ENCODE results near the gene CPVL. TPM values are rescaled to one million over a fixed set of nuclear protein-coding genes. Genes with fewer than 3 reads are reported as not detected.

Gene CPVL
- total RNA-seq, 2 donors from 2014 or later, result 4.0 to 17.9 TPM

GRCh38 chr7:28957751-28958234, 188.5 kb downstream of the CPVL start:
- Histone ChIP-seq H3K4me3 (no peak overlapping the region), H3K36me3 (replicated peaks in 1 of 2; ENCODE audit: insufficient read depth in 1 of 2, low read depth in 2 of 2) (no peaks in the 10 kb centered on the region), H3K9me3 (no peaks in the 10 kb centered on the region), H3K4me1 (peaks cover 28% of the 10 kb centered on the region), H3K27me3 (no peaks in the 10 kb centered on the region), H3K27ac (peak overlapping the region in 1 of 4 donors; percentile 22)
- DNase-seq, result peak in 1 of 4 donors; percentile 21
- ATAC-seq, result no peak
- intact Hi-C loops (cut with DNase I), result no loop called here
- WGBS, 2 donors, result 7% methylated on average over 47 of the region's 47 CpGs; no CpG with 5 or more reads in 1 of the 2 donors
- TF ChIP-seq CTCF (IDR thresholded peaks at IDR 0.05) (no peak), POLR2A (IDR thresholded peaks at IDR 0.05) (no peak)

- intact Hi-C loops (cut with DNase I), result no loop called here
- Histone ChIP-seq H3K27me3 (no peaks in the 10 kb centered on the region), H3K4me3 (no peak overlapping the region), H3K27ac (peak overlapping the region in 2 of 4 donors; percentile 29 to 35), H3K9me3 (no peaks in the 10 kb centered on the region), H3K36me3 (replicated peaks in 1 of 2; ENCODE audit: insufficient read depth in 1 of 2, low read depth in 2 of 2) (no peaks in the 10 kb centered on the region), H3K4me1 (peaks cover 28% of the 10 kb centered on the region)
- ATAC-seq (peak; percentile 19), DNase-seq (peak in 3 of 4 donors; percentile 12 to 58 (median 17))
- no peak for TF ChIP-seq POLR2A (IDR thresholded peaks at IDR 0.05)
- TF ChIP-seq CTCF (IDR thresholded peaks at IDR 0.05), result no peak
- WGBS, 2 donors, result 5 to 16% methylated on average over 27 to 59 of the region's 59 CpGs
These were observed 189.1 kb downstream of the CPVL start for GRCh38 chr7:28957064-28957750.

- H3K36me3 ChIP-seq (replicated peaks in 1 of 2; ENCODE audit: insufficient read depth in 1 of 2, low read depth in 2 of 2), result no peaks in the 10 kb centered on the region
- peak overlapping the region in 2 of 4 donors; percentile 29 to 35 for H3K27ac ChIP-seq
- no peaks in the 10 kb centered on the region for H3K9me3 ChIP-seq
- no peaks in the 10 kb centered on the region for H3K27me3 ChIP-seq
- intact Hi-C loops (cut with DNase I), result no loop called here
- H3K4me3 ChIP-seq, result peak overlapping the region in 1 of 2 donors; percentile 32
- peaks cover 28% of the 10 kb centered on the region for H3K4me1 ChIP-seq
- WGBS, 2 donors, result 1% methylated on average over 14 to 30 of the region's 39 CpGs
- TF ChIP-seq POLR2A (IDR thresholded peaks at IDR 0.05) (peak in 1 of 3 donors; percentile 18), CTCF (IDR thresholded peaks at IDR 0.05) (peak in 6 of 7 experiments; percentile 18 to 66 (median 60))
- ATAC-seq (peak; percentile 63), DNase-seq (peak; percentile 65 to 79 (median 78))
These were observed 189.7 kb downstream of the CPVL start for GRCh38 chr7:28956608-28957063.

GRCh38 chr7:28955718-28956607, 190.4 kb downstream of the CPVL start:
- Histone ChIP-seq H3K27ac (peak overlapping the region; percentile 0 to 35 (median 26)), H3K4me1 (peaks cover 28% of the 10 kb centered on the region), H3K36me3 (replicated peaks in 1 of 2; ENCODE audit: insufficient read depth in 1 of 2, low read depth in 2 of 2) (no peaks in the 10 kb centered on the region), H3K27me3 (no peaks in the 10 kb centered on the region), H3K4me3 (peak overlapping the region in 1 of 2 donors; percentile 32), H3K9me3 (no peaks in the 10 kb centered on the region)
- whole genome bisulfite sequencing, 2 donors, result 4% methylated on average over 77 of the region's 104 CpGs; no CpG with 5 or more reads in 1 of the 2 donors
- intact Hi-C loops (cut with DNase I), result no loop called here
- peak; percentile 83 for ATAC-seq
- TF ChIP-seq POLR2A (IDR thresholded peaks at IDR 0.05) (peak in 1 of 3 donors; percentile 24), CTCF (IDR thresholded peaks at IDR 0.05) (peak; percentile 66 to 89 (median 80))
- peak; percentile 89 to 94 (median 91) for DNase-seq

All from body of pancreas (tissue), 4 donors.